HG03571 (cell line): Measurements from ENCODE around the gene TCF3.

Experiments
- ATAC-seq: cut with Tn5 transposase; IDR thresholded peaks from one replicate; pipeline ENCODE4 v1.9.1; 2021; ENCODE audit not compliant: unreplicated experiment

The TCF3 gene

DNA sequence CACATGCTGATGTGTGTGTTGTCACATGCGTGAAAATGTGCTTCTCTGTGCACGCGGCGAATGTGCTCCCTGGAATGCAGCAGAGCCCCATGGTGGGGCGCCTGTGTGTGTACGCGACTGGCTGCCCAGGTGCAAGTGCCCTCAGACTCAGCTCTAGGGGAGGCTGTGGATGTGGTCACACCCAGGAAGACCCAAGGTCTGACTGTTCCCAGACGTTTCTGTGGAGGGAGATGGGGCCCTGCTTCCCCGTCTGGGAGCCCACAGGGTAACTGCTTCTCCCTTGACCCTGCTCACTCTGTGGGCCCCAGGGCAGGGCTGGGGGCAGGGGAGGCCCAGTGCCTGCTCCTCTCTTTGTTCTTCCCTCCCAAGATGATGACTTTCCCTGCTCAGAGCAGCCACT lies 39.3 kb downstream of the TCF3 start:
- no peak for ATAC-seq

DNA sequence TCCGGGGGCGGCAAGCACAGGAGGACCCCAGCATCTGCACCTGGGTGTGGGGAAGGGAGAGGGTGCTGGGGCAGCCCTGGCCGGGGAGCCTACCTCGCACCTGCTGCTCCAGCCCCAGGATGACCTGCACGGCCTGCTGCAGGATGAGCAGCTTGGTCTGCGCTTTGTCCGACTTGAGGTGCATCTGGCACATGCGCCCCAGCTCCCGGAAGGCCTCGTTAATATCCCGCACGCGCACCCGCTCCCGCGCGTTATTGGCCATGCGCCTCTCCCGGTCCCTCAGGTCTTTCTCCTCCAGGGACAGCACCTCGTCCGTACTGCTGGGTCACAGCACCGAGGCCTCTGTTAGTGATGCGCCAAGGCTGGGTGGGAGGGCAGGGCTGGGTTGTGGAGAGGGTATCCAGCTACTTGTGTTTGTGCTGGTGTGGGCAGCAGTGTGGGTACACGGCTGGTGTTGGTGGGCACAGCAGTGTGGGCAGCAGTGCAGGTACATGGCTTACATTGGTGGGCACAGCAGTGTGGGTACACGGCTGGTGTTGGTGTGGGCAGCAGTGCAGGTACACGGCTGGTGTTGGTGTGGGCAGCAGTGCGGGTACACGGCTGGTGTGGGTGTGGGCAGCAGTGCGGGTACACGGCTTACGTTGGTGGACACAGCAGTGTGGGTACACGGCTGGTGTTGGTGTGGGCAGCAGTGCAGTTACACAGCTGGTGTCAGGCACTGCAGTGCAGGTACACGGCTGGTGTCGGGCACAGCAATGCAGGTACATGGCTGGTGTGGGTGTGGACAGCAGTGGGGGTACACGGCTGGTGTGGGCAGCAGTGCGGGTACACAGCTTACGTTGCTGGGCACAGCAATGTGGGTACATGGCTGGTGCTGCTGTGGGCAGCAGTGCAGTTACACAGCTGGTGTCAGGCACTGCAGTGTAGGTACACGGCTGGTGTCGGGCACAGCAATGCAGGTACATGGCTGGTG lies 40.0 kb downstream of the TCF3 start:
- no peak for ATAC-seq

DNA sequence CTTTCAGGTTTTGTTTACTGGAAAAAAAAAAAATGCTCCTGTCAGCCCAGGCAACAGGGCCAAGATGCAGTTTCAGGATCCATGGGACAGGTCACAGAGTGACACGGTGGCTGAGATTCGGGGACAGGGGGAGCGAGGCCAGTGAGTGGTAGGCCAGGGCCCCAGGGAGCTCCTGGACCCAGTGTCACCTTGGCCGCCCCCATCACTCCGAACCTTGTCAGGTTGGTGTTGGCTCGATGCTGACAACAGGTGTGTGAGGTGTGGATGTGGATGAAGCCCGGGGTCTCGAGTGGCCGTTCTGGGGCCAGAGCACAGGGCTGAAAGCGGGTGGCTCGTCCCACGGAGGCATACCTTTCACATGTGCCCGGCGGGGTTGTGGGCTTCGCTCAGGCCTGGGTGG lies 41.1 kb downstream of the TCF3 start:
- ATAC-seq = no peak

- ATAC-seq = no peak
These were observed 41.8 kb downstream of the TCF3 start for GRCh38 chr19:1610579-1610978.

- no peak for ATAC-seq
These were observed 42.5 kb downstream of the TCF3 start for GRCh38 chr19:1609680-1610474.

DNA sequence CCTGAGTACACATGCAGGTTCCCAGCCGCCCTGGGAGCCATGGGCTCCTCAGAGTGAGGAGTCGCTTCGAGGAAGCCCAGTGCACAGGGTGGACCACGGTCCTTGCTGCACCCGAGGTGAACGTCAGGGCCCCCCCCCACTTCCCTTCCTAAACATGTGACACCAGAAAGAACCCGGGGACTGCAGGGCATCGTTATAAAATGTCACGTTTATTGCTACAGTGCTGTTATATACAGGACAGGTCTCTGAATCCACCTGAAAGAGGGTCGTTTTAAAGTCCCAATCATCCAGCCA lies 43.4 kb downstream of the TCF3 start:
- ATAC-seq = no peak

GRCh38 chr19:1608359-1609102 lies 43.9 kb downstream of the TCF3 start:
- ATAC-seq = no peak

DNA sequence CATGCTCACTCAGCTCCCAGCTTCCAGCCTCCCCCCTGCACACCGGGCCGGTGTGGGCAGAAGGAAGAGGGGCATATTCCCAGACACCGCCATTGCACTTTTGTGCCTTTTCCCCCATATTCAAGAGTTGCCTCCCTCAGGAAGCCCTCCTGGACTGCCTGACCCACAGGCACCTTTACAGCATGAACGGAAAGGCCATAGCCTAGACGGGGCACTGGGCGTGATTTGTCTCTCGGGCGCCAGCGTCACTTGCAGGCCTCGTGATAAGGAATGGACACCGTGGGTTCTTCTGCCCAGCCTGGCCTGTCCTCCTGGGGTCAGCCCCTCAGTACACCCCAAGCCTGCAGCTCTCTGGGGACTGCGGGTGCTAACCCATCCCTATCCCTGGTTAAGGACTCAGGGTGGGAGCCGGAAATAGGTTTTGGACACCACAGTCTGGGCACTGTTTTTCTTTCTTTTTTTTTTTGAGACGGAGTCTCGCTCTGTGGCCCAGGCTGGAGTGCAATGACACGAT lies 46.2 kb downstream of the TCF3 start:
- ATAC-seq = peak; percentile 4

DNA sequence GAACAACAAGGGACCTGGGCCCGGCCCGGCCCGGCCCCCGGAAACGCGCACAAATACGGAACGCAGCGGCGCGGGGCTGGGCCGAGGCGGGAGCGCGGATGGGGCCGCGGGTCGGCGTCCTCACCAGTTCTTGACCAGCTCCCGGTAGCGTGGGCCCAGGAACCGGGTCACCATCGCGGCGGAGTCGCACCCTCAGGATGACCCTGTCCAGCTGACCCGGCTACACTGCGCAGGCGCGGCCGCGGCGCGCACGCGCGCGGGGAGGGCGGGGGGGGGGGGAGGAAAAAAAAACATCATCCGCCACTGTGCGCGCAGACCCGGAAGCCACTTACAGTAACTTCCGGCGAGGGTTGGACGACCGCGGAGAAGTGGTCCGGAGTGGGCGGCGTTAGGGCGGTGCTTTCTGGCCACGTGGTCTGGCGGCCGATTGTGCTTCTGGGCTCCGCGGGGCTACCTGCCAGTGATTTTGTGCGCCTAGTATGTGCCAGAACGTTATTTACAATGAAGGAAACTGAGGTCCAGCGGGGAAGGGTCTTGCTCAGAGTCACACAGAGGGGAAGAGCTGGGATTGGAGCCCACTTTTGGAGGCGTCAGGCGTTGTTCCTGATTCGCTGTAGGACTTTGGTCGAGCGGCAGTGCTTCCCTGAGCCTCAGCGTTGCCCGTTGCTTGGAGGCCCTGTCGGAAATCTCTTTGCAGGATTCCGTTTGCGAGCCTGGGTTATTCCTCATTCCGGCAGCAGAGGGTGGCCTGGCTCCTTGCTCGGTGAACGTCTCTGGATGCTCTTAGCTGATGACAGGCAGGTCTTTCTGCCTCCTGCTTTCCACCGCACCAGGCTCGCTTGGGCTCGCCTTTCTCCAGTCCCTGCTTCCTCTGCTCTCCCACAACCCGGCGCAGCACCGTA lies 46.9 kb downstream of the TCF3 start, which contains the start of gene UQCR11:
TSS of gene UQCR11 (minus strand) at position 227 of the 902 bp plus-strand sequence. CDS start at position 174, 53 bp downstream.
- ATAC-seq = peak; percentile 85

GRCh38 chr19:1602091-1602707 lies 50.2 kb downstream of the TCF3 start:
- ATAC-seq = no peak

DNA sequence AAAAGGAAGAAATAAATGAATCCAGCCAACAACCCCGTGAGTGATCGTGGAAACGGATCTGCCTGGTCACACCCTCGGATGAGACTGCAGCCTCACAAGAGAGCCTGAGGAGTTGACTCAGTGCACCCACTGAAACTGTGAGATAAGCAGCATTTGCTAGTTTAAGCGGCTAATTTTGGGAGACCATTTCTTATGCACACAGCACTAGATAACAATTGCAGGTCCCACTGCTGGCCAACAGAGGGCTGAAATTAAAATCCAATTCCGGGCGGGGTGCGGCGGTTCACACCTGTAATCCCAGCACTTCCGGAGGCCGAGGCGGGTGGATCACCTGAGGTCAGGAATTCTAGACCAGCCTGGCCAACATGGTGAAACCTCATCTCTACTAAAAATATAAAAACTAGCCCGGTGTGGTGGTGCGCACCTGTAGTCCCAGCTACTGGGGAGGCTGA lies 50.8 kb downstream of the TCF3 start:
- no peak for ATAC-seq

GRCh38 chr19:1599460-1599846 lies 53.0 kb downstream of the TCF3 start:
- ATAC-seq = no peak

GRCh38 chr19:1598777-1599459 lies 53.5 kb downstream of the TCF3 start:
- no peak for ATAC-seq

GRCh38 chr19:1593501-1593772 lies 59.0 kb downstream of the TCF3 start:
- ATAC-seq = no peak

DNA sequence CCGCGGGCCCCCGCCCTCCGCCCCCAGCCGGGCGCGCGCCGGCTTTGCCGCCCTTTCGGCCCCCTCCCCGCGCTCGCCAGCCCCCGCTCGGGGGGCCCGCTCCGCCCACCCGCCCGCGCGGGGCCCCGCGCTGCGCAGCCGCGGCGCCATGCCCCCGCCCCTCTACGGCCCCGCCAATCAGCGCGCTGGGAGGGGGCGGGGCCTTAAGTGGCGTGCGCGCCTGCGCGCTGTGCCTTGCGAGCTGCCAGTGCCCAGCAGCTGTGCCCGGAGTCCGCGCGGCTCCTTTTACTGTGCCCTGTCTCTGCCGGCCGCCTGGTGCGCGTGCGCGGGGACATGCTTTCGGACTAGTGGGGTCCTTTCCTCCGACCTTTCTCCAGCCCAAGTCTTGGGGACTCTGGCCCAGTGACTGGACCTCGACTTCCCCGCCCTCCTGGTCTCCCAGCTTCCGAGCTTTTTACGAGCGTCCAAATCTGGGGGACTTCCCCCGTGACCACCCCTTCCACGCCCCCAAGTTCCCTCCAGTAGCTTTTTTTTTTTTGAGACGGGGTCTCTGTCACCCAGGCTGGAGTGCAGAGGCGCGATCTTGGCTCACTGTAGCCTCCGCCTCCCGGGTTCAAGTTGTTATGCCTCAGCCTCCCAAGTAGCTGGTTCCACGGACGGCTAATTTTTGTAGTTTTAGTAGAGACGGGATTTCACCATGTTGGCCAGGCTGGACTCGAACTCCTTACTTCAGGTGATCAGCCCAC lies 59.5 kb downstream of the TCF3 start, which contains the start of gene MBD3:
TSS of gene MBD3 (minus strand) at position 111 of the 746 bp plus-strand sequence. CDS start 234 bp downstream, outside the sequence.
- peak; percentile 48 for ATAC-seq

GRCh38 chr19:1592024-1592754 lies 60.2 kb downstream of the TCF3 start:
- ATAC-seq = peak; percentile 41

DNA sequence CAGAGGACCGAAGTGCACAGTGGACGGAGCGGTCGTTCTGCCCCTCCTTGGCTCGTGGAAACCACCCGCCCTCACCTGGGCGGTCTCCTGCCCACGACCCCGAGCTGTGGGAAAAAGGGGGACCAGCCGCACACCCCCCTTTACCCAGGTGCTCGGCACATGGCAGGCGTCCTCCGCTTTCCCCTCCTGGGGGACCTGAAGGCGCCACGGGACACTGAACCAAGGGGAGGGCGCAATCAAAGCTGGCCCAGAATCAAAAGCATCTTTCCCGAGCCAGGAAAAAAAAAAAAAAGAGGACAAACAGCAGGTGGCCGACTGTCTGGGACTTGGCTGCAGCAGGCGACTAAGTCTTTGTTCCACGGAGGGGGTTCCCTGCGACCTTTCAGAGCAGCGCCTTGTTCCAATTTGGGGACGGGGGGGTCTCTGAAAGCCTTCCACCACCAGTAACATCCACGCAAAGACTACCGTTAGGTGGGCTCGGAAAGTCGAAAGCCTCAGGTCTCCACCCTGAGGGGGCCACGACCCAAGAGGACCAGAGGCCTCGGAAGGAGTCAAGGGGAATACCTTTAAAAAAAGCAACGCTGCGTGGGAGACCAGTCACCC lies 60.9 kb downstream of the TCF3 start:
- no peak for ATAC-seq
